ENCODE measurements around the gene KIZ.

Gene KIZ

DNA sequence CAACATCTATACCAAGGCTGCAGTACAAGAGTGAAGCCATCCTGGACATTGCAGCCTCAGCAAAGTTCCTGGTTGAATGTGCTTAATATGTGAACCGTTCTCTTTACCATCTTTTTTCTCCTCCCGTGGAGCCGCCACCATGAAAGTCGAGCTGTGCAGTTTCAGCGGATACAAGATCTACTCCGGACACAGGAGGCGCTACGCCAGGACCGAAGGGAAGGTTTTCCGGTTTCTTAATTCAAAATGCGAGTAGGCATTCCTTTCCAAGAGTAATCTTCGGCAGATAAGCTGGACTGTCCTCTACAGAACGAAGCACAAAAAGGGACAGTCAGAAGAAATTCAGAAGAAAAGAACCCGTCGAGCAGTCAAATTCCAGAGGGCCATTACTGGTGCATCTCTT, 11.3 kb upstream of the KIZ start:
- TF ChIP-seq, protein P1, sequence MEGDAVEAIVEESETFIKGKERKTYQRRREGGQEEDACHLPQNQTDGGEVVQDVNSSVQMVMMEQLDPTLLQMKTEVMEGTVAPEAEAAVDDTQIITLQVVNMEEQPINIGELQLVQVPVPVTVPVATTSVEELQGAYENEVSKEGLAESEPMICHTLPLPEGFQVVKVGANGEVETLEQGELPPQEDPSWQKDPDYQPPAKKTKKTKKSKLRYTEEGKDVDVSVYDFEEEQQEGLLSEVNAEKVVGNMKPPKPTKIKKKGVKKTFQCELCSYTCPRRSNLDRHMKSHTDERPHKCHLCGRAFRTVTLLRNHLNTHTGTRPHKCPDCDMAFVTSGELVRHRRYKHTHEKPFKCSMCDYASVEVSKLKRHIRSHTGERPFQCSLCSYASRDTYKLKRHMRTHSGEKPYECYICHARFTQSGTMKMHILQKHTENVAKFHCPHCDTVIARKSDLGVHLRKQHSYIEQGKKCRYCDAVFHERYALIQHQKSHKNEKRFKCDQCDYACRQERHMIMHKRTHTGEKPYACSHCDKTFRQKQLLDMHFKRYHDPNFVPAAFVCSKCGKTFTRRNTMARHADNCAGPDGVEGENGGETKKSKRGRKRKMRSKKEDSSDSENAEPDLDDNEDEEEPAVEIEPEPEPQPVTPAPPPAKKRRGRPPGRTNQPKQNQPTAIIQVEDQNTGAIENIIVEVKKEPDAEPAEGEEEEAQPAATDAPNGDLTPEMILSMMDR (IDR thresholded peaks at IDR 0.05; ENCODE audit: extremely low read depth, insufficient read depth, missing control alignments), result no peak
- DNase-seq (ENCODE audit: low spot score), result no peak
- in situ Hi-C loops (cut with MboI; ENCODE audit: low pct_unique_long_range_greater_than_20kb, low sequenced_read_pairs, unreplicated experiment), result loop anchor here (25.0 kb wide), 5 partner anchors 273 to 1448 kb away; partner anchors contain the start of genes INSM1, NKX2-2, NKX2-4 and PAX1

DNA sequence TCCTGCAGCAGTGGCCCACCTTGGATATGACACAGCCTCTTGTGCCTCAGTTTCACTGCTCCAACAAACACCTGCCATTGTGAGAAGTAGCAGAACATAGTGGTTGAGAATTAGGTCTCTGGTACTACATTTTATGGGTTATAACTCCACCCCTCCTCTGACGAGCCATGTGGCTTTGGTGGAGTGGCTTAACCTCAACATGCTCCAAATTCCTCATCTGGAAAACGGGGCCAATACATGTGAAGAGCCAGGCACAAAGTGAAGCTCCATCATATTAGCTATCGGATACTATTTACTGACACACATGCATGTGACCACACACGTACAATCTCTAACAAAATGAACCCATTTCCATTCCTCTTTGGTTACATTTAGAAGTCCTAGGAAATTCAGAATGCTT, 8.4 kb upstream of the KIZ start:
- TF ChIP-seq, protein P1 (IDR thresholded peaks at IDR 0.05; ENCODE audit: extremely low read depth, insufficient read depth, missing control alignments), result no peak

DNA sequence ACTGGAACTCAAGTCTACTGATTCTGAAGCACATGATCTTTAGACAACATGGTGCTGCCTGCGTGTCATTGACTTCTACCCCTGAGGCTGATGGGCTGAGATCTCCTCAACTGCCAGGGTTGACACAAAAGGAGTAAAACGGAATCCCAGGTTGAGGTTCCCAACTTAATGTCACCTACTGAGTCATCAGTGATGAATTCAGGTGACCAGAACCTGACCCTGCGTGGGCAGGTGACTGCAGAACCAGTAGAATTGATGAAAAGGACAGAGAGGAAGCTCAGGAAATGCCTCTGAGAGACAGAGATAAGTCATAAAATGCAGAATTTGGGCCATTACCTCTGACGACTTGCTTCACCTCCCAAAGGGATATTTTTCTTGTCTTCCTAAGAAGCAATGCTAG, 7.7 kb upstream of the KIZ start:
- no peak for DNase-seq (ENCODE audit: low spot score)
- TF ChIP-seq, protein P1 (IDR thresholded peaks at IDR 0.05; ENCODE audit: extremely low read depth, insufficient read depth, missing control alignments), result no peak
- in situ Hi-C loops (cut with MboI; ENCODE audit: low pct_unique_long_range_greater_than_20kb, low sequenced_read_pairs, unreplicated experiment), result loop anchor here (25.0 kb wide), 5 partner anchors 269 to 1444 kb away; partner anchors contain the start of genes INSM1, NKX2-2, NKX2-4 and PAX1

More for the DNA sequence above, 8.4 kb upstream of the KIZ start:
- in situ Hi-C loops (cut with MboI; ENCODE audit: low pct_unique_long_range_greater_than_20kb, low sequenced_read_pairs, unreplicated experiment), result loop anchor here (25.0 kb wide), 5 partner anchors 270 to 1445 kb away; partner anchors contain the start of genes INSM1, NKX2-2, NKX2-4 and PAX1
- no peak for DNase-seq (ENCODE audit: low spot score)

DNA sequence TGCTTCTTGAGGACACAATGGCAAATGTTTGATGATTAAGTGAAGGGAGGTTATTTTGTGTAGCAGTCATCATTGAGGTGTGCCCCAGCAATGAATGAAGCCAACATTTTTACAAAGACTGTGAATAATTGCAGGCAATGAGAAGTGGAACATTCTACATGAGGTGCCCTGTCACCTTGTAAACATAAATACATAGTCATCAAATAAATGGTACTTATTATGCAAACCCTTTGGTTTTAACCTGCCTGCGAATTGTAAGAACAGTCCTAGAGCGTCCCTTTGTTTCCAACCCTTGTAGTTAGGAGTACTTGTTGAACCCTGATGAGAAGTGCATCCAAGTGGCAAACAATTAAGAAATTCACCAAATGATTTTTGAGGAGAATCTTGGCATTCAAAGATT, 7.1 kb upstream of the KIZ start:
- TF ChIP-seq, protein P1 (IDR thresholded peaks at IDR 0.05; ENCODE audit: extremely low read depth, insufficient read depth, missing control alignments), result no peak
- no peak for DNase-seq (ENCODE audit: low spot score)
- in situ Hi-C loops (cut with MboI; ENCODE audit: low pct_unique_long_range_greater_than_20kb, low sequenced_read_pairs, unreplicated experiment), result loop anchor here (25.0 kb wide), 5 partner anchors 269 to 1444 kb away; partner anchors contain the start of genes INSM1, NKX2-2, NKX2-4 and PAX1

DNA sequence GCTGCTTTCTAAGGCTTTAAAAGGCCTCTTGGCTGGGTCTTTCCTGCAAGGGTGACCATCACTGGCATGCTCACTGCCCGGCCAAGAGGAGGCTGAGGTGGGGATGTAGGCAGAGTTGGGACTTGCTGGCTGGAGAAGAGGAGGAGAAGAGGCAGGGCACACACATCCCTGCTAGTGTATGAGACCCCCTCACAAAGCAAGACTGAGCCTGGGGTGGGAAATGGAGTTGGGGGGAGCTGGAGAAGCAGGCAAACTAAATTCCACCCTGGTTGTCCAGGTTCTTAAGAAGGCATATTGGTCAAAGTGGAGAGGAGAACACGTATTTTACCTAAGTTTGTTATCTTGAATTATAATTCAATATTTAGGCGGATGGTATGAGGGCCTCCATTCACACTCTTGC, 1.7 kb upstream of the KIZ start:
- in situ Hi-C loops (cut with MboI; ENCODE audit: low pct_unique_long_range_greater_than_20kb, low sequenced_read_pairs, unreplicated experiment), result loop anchor here (25.0 kb wide), 5 partner anchors 263 to 1438 kb away; partner anchors contain the start of genes INSM1, NKX2-2, NKX2-4 and PAX1
- TF ChIP-seq, protein P1 (IDR thresholded peaks at IDR 0.05; ENCODE audit: extremely low read depth, insufficient read depth, missing control alignments), result no peak

DNA sequence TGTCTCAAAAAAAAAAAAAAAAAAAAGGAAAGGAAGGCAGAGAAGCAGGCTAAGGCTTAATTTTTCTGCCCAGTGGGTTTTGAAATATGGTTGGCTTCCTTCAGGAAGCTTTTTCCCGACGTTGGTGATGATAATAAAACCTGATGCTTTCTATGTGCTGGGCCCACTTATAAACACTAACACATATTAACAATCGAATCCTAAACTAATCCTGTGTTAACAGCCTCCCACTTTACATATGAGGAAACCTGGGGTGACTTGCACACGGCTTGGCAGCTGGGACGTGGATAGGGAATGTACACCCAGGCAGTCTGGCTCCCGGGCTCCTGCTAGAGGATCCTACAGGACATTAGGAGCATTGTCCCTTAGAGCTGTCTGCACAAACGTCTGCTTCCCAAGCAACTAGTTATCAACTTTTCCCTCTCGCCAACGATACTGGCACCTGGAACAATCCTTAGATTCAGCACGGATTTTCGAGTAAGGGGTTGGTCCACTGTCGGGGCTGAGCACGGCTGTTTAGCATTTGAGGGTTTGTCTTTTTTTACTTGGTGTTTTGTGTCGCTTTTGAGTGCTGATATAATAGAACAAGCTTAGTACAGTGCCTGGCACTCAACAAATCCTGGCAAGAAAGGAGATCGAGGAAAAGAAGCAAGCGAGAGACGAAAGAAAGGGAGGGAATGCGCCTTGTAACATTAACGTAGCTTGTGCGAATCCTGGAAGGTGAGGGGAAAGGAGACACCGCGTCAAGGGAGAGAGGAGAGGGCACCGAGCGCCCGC, 622 bp upstream of the KIZ start:
- peak; percentile 23 for DNase-seq (ENCODE audit: low spot score)
- TF ChIP-seq, protein P1 (IDR thresholded peaks at IDR 0.05; ENCODE audit: extremely low read depth, insufficient read depth, missing control alignments), result no peak

More for the DNA sequence above, 1.7 kb upstream of the KIZ start:
- DNase-seq (ENCODE audit: low spot score), result no peak

More for the DNA sequence above, 622 bp upstream of the KIZ start:
- in situ Hi-C loops (cut with MboI; ENCODE audit: low pct_unique_long_range_greater_than_20kb, low sequenced_read_pairs, unreplicated experiment), result no loop called here

Data from GM13977 (cell line).